NOMO-1 treated with dmso at 0.1 percent for 144 hours (cell line): ENCODE measurements around the gene MUC6.
"Not testable (repeated sequence)": the region's sequence is repeated elsewhere in the genome, so short reads cannot be mapped to it uniquely, and the experiment has no call there.

ENCODE experiments used
- DNase-seq: peaks from one replicate; lab custom pipeline; 2025; ENCODE audit not compliant: unreplicated experiment; lab: John Stamatoyannopoulos, UW

MUC6 gene

GRCh38 chr11:991711-992307, 44.7 kb downstream of the MUC6 start:
- DNase-seq = no peak

- no peak for DNase-seq
These were observed 45.5 kb downstream of the MUC6 start for GRCh38 chr11:991034-991433.

- no peak for DNase-seq
These were observed 46.4 kb downstream of the MUC6 start for GRCh38 chr11:990101-990500.

GRCh38 chr11:987671-988070, 48.8 kb downstream of the MUC6 start:
- no peak for DNase-seq

GRCh38 chr11:986952-987305, 49.6 kb downstream of the MUC6 start:
- no peak for DNase-seq

GRCh38 chr11:986270-986951, 50.1 kb downstream of the MUC6 start:
- no peak for DNase-seq

GRCh38 chr11:985848-986247, 50.7 kb downstream of the MUC6 start:
- no peak for DNase-seq

- DNase-seq = no peak
These were observed 51.1 kb downstream of the MUC6 start for GRCh38 chr11:985406-985805.

- no peak for DNase-seq
These were observed 52.0 kb downstream of the MUC6 start for GRCh38 chr11:984546-984945.

- DNase-seq = no peak
These were observed 54.8 kb downstream of the MUC6 start for GRCh38 chr11:981764-982163.

GRCh38 chr11:980438-981357, 55.8 kb downstream of the MUC6 start:
- DNase-seq = no peak

GRCh38 chr11:978781-979180, 57.7 kb downstream of the MUC6 start:
- no peak for DNase-seq

GRCh38 chr11:977830-978720, 58.4 kb downstream of the MUC6 start:
- no peak for DNase-seq

- DNase-seq = no peak
These were observed 59.9 kb downstream of the MUC6 start for GRCh38 chr11:976431-977160.

- no peak for DNase-seq
These were observed 60.7 kb downstream of the MUC6 start for GRCh38 chr11:975827-976226.

GRCh38 chr11:975376-975775, 61.1 kb downstream of the MUC6 start:
- DNase-seq = not testable (repeated sequence)

GRCh38 chr11:973237-973636, 63.3 kb downstream of the MUC6 start:
- DNase-seq = no peak

- no peak for DNase-seq
These were observed 63.9 kb downstream of the MUC6 start for GRCh38 chr11:972523-973211.

GRCh38 chr11:971731-972365, 64.7 kb downstream of the MUC6 start:
- DNase-seq = no peak
